Suppressor macrophage treated with lipopolysaccharide for 1 hour (primary cell): Measurements from ENCODE around the gene EYA4.
A peak's percentile ranks its signal among the peaks of the same experiment; 100 is the strongest.
"Not testable (repeated sequence)": the region's sequence is repeated elsewhere in the genome, so short reads cannot be mapped to it uniquely, and the experiment has no call there.

Source experiments
- DNase-seq, 3 donors: peaks; one replicate each; pipeline ENCODE4 v3.0.0-alpha.2; 2020 to 2022

The EYA4 gene

DNA sequence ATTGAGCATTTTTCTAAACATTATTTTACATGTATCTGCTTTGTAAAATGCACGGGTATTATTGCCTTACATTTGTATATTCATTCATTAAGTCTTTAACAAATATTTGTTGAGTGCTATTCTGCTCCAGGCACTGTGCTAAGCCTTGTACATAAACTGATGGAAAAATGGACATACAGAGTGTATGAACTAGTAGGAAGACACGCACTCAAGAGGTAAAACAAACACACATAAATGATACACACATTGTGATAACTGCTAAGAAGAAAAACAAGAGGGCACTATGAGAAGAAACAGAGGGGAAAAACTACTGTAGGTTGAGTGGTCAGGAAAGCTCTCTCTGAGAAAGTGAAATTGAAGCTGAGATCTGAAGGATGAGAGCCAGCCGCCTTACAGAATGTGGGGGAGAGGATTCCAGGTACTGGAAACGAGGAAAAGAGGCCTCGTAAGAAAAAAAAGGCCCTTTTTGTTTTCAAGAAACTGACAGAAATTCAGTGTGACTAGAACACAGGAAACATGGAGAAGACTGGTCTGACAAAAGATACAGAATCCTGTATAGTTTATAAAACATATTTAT lies 117.5 kb downstream of the EYA4 start:
- DNase-seq, result no peak

DNA sequence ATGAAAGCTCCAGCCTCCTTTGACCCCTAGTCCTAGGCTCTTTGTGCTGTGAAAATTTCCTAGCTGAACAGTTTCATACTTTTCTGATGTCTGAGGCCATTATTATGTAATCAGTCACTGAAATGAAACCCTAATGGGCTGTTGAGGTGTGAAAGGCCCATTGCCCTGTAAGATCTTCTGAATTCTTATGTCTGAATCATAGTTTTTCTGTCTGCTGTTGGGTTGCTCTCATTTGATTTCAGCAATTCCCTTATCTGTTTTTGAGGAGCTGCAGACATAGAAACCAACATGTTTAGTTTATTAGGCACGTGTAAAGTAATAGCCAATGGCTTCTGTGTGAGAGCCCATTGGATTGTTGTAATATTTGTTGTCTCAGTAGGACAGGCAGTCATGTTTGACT lies 118.1 kb downstream of the EYA4 start:
- no peak for DNase-seq

DNA sequence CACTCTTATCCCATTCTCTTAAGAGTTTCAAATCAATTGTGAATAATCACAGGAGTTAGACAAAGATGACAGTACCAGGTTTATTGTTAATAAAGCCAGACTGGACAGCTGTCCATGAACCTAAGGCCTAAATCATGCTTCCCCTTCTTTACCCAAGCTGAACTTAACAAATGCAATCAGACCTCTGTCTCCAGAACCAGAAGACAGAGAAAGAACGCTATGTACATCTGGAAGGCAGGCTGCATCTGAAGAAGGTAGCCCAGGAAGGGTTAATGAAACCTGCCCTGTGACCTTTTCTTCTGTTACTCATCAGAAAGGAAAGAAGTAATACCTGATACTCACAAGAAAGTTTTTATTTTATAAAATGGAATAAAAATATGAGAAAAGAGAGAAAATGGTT lies 118.6 kb downstream of the EYA4 start:
- no peak for DNase-seq

DNA sequence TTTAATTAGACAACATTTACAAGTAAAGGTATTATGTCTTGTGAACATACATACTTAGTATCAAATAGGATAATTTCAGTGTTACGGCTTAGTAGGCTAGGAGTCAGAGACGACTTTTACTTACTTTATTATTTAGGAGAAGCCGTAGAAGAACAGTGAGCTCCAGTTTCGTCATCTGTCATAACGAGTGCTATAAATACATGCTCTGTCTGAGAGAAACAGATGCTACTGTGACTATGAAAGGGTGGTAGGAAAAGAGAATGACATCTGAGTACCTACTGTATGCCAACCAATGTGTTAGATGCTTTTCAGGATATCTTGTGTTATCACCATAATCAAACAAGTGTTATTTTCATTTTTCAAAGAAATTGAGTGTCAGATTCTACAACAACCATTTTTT lies 119.0 kb downstream of the EYA4 start:
- DNase-seq, result no peak

DNA sequence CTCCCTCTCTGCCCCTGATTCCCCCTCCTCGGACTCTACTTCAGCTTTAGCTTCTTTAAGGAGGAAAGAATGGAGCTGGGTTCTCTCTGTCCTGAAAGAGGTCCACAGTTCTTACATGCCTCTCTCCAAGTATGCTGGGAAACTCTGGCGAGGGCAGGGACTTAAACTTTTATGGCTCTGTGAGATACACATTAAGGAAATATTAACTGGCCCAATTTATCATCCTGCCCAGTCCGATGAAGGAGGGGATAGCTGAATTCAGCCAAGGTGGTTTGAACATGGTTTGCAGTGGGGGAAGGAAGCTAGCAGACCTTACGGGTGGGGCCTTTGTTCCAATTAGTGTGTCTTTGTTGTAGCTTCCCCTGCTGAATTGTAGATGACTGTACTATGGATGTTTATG lies 121.7 kb downstream of the EYA4 start:
- no peak for DNase-seq

DNA sequence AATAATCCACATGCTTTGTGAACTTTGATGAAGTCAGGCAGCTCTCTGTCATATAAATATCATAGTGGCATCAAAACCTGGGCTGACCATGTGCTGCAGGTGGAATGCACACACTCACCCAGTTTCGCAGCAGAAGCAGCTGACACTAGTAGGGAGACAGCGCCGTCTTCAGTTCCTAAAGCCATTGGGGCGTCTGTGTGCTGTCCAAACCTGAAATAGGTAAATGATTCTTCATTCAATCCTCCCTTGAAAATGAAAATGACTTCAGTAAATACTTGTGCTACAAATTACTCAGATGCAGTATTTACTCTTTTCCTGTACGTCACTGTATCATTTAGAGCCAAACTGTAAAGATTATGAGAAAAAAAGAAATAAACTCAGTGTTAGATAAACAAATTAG lies 127.5 kb downstream of the EYA4 start:
- no peak for DNase-seq

DNA sequence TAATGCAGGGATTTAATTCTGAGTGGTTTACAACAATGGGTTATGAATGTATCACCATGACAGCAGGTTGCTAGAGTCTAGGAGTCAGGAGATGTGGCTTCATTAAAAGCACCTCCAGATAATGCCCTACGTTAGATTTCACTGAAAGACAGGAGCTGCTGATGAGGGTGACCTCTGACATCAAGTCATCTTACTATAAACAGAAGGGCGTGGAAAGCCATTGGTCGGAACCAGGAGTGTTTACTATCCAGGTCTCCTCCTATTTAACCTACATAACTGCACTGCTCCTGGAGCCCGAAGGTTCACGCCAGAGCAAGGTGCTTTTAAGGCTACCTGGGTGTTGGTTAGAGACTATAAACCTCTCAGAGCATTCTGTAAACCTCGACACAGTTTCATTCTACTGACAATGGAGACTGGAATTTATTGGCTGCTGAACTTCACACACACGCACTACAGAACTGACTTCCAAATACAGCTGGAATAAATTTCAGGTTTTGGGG lies 128.7 kb downstream of the EYA4 start:
- no peak for DNase-seq

DNA sequence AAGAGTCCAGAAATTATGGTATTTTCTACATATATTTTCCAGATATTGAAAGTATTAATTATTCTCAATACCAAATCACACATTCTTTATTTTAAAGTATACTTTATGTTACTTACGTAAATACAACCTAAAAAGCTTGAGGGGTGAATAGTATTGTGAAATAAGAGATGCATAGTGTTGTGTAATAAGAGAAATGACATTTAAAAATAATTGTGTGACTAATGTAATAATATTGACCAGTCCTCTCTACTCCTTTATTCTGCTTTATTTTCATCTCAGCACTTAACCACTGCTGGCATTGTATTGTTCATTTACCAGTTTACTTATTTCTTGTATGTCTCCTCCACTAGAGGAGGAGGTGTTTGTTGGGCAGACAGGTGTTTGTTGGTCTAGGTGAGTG lies 135.6 kb downstream of the EYA4 start:
- no peak for DNase-seq

DNA sequence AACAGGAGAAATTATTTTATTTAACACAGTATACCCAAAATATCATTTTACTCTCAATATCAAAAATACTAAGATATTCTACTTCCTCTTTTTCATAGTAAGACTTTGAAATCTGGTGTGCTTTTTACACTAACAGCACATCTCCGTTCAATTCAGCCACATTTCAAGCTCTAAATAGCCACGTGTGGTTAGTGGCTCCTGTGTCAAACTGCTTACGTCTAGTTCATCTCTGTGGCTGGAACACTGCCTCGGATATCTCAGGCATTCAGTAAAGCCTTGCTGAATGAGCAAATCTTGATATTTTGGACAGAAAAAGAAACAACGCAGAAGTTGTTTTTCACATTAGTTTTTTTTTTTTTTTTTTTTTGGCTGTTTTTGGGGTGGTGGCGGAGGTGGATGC lies 136.1 kb downstream of the EYA4 start:
- DNase-seq, result peak in 1 of 3 donors; percentile 2

DNA sequence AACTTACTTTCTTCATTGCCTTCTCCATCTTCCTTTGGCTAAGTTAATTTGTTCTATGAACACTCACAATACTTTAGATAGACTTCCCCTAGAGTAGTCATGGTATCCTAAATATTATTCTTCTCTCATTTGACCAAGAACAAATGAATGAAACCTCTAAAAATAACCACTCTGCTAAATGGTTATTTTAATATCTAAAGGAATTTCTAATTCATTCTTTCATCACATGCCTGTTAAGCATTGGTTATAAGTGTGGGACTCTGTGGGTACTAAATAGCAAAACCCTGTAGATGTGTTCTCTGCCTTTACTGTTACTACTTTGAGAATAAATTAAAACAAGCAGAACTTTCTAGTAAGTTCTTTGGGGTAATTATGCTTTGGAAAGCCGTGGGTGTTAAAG lies 138.9 kb downstream of the EYA4 start:
- DNase-seq, result no peak

DNA sequence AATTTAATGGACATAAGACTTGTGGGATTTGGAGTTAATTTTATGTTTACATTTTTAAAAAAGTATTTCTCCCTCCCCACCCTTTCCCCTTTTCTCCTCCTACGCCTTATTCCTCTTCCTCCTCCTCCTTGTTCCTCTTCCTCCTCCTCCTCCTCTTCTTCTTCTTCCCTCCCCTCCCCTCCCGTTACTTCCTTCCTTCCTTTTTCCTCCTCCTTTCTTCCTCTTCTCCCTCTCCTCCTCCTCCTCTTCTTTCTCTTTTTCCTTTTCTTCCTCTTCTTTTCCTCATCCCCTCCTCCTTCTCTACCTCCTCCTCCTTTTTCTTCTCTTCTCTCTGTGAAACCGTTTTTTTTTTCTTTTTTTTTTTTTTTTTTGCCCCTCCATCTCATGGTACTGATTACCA lies 139.6 kb downstream of the EYA4 start:
- no peak for DNase-seq

DNA sequence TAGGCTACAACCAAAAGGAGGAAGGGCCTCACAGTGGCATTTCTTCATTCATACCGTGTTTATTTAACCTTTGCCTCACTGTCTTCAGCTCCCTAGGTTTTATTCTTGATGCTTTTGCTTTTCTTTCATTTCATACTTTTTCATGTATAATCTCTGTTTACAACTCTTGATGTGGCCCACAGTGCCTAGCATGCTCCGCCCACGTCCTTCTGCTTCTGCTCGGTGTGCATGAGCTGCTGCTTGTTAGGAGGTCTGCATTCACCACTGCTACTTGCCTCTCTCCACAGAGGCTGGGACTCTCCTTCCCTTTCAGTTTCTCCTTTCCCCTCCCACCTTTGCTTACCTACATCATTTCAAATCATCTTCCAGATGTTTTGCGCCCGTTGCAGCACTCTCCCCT lies 147.6 kb downstream of the EYA4 start:
- DNase-seq, result no peak

DNA sequence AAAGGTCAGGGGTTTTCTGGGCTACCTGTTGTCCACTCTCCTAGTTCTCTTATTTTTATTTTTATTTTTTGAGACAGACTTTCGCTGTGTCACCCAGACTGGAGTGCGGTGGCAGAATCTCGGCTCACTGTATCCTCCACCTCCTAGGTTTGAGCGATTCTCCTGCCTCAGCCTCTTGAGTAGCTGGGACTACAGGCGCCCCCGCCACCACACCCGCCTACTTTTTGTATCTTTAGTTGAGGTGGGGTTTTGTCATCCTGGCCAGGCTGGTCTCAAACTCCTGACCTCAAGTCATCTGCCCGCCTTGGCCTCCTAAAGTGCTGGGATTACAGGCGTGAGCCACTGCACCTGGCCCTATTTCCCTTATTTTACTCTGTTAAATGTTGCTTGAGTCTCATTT lies 149.0 kb downstream of the EYA4 start:
- no peak for DNase-seq

DNA sequence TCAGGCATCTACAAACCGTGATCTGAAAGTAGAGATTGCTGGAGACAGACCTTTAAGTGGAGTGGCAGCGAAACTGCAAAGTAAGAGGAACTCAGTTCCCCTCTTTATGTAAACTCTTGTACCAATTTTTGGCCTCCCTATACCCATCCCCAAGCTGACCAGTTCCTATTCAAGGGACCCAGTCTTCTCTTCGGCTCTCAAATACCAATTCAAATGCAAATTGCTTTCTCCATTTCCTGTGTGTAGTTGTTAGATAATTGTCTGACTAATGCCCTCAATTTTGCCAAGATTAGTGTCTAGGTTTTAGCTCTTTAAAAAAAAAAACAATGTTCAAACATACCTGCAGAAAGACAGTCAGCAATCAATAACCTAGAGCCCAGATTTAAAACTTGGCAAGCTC lies 150.9 kb downstream of the EYA4 start:
- no peak for DNase-seq

DNA sequence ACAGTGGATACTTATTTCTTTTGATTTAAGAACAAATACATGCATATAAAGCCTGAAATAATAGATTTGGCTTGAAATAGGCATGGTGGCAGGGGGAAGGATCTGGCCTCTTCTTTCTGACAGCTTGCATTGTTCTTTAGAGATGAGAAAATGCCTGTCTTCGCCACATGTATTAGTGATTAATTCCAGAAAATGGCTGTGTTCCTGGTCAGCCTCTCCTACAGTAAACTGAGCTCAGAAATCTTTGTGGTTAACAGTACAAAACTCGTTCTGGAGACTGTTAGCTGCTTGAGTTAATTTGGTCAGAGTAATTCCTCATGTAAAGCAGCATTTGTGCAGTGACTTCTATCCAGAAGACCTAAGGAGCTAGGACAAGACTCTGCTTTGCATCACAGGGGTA lies 151.5 kb downstream of the EYA4 start:
- DNase-seq, result no peak

DNA sequence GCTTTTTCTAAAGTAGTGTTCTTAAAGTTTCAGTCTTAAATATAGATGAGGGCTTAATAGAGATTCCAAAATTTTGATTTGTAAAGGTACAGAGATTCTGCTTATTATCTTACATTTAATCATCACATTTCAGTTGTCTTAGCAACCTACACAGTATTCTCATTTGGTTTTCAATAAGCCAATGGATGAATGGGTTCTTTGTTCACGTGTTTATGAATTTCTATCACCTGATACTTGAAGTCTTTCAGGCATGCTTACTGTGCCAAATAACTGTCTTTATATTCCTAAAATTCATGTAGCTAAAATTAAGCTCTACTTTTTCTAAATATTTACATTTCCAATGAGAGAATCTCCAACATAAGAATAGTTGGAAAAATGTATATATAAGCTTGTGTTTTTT lies 152.7 kb downstream of the EYA4 start:
- no peak for DNase-seq

DNA sequence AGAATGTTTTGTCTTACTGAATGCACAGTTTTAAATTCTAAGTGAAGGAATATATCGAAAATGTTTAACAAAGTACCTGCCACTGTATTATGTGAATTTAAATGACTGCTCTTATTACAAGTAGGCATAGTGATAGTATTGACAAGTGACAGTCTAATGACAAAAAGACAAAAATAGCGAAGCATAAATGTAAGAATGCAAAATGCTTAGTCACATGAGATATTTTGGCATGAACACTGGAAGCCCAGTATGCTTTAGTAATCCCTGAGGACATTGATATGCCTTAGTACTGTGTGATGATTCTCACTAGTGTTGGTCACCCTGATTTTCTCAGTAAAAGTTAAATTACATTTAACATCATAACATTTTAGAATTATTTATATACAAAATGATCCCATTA lies 153.5 kb downstream of the EYA4 start:
- DNase-seq, result no peak

DNA sequence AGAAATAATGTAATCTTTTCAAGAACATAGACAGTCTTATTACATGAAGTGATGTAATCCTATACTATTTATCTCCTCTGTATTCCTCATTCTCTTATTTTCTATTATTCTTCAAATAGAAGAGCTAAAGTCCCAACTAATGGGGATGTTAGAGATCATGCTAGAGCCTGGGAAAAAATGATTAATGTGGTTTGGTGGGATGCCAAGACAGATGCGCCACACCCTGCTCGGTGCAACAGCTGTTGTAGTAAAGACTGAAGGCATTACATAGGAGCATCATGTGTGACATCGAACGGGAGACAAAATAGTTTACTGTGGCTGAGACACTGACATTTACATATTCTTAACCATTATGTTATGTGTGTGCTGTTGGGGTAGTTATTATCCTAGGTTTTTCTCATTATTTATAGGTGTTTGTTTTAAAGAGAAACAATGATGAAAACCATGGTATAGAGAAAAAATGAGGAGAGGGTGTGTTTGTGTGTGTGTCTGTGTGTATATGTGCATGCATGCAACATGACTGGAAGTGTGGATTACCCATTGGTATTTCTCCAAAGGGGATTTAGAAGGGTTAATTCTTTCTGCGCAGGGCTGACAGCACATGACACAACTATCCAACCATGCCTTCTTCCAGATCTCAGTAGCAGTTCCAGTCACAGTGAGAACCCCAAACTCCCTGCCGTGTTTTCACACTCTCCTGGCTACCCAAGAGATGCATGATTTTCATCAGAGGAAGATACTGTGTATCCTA lies 155.3 kb downstream of the EYA4 start:
- DNase-seq, result no peak

DNA sequence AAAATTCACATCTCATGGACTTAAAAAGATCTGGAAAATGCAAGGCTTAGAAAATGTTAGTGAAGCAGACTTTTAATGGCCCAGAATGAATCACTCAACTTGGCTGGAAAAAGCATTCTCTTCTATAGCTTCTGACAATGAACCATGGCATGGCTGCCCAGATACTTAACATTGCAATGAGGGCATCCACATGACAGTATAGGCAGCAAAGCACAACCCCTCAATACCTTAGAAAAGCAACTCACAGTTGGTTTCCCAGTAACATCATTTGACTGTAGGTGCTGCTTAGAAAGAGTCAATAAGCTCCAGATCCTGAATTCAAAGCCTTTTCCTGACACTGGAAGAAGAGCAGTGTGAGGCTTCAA lies 155.8 kb downstream of the EYA4 start:
- DNase-seq, result no peak

DNA sequence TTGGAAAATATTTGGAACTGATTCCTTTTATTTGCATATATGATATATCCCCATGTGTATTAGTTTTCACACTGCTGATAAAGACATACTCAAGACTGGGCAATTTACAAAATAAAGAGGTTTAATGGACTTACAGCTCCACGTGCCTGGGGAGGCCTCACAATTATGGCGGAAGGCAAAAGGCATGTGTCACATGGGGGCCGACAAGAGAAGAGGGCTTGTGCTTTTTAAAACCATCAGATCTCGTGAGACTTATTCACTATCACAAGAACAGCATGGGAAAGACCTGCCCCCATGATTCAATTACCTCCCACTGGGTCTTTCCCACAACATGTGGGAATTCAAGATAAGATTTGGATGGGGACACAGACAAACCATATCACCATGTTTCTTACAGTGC lies 156.4 kb downstream of the EYA4 start:
- not testable (repeated sequence) for DNase-seq

DNA sequence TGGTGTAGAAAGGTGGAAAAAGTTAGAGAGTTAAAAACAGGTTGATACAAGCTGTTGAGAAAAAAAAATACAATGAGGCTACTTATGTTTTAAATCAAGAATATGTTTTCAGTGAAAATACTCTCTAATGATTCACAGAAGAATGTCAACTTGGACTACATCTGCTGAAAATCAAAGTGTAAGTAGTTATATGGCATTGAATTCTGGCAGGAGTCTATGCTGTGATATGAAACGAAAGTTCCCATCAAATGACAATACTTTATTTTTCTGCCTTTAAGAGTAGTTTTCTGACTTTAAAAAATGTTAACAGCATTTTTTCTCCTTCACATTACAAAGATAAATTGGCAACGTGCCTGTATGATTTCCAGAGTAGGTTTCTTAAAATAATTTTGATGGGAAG lies 158.3 kb downstream of the EYA4 start:
- no peak for DNase-seq

DNA sequence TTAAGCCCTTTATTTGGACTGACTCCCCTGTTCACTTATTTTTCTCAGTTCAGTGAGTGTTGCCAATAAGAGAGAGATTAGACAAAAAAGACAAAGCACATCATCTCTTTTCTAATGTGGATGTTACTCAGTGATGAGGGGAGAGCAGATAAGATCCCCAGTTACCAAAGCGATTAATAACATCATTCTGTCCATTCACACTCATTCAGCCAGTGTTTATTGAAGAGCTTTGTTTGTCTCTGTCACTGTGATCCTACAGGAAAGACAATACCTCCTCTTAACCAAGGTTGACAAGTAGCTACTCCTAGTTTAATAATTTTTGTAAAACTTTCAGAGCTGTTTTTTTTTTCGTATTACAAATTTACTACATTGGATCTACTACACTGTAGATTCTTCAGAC lies 163.0 kb downstream of the EYA4 start:
- no peak for DNase-seq

DNA sequence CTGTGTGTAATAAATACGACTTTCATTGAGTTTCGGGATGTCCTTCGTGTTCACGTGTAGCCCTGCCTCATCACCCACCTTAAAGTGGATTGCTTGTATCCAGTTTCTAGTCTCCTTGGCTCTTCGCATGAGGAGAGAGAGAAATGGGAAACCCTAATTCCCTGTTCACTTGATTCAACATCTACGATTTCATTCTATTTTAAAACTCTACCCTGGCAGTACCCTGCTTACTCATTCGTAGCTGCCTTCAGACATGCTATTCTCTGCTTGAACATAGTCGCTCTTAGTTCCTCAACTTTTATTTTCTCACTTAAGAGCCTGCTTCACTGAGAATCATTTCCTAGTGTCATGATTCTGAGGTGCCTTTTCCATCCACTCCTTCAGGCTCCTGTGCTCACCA lies 163.6 kb downstream of the EYA4 start:
- no peak for DNase-seq

DNA sequence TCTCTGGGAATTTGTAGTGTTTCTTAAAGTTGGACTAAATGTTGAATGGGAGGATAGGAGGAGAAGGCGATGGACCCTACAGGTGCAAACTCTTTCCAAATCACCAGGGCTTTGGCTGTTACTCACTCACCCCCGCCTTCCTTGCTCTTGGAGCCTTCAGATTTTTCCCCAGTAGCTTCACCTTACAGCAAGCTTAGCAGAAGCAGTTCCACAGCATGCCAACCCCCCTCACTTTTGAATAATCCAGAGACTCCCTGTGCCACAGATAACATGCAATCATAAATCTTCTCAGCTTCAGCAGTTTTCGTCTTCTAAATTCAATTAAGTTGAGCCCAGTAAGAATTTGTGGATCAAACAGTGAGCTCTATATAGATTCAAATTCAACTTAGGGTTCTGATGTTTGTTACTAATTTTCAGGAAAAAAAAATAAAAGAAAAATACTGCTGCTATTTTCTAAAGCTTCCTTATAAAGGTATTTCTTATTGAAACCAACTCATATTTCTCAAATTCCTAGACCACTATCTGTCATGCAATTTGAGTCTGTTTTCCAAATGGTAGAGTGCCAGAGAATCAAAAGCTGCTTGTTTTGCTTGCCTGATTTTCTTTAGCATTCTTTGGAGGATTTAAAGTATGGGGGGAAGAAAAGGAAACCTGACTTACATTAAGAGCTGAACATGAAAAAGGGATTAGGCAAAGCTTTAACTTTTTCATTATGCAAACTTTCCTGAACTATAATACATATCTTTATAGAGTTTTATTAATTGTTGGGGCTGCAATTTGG lies 166.4 kb downstream of the EYA4 start:
- DNase-seq, result no peak
